GM10266 (cell line): ENCODE results near the gene WNT4.

ENCODE experiments used
- DNase-seq: peaks from one replicate; pipeline ENCODE4 v3.0.0; 2012; ENCODE audit errors: extremely low spot score
- TF ChIP-seq, protein P1 (sequence below): IDR thresholded peaks from 2 replicates; pipeline ENCODE4 v1.5.1; 2012; ENCODE audit warnings: mild to moderate bottlenecking, low read depth; ENCODE audit not compliant: control insufficient read depth, insufficient read depth; ENCODE audit errors: missing control alignments

Gene WNT4

DNA sequence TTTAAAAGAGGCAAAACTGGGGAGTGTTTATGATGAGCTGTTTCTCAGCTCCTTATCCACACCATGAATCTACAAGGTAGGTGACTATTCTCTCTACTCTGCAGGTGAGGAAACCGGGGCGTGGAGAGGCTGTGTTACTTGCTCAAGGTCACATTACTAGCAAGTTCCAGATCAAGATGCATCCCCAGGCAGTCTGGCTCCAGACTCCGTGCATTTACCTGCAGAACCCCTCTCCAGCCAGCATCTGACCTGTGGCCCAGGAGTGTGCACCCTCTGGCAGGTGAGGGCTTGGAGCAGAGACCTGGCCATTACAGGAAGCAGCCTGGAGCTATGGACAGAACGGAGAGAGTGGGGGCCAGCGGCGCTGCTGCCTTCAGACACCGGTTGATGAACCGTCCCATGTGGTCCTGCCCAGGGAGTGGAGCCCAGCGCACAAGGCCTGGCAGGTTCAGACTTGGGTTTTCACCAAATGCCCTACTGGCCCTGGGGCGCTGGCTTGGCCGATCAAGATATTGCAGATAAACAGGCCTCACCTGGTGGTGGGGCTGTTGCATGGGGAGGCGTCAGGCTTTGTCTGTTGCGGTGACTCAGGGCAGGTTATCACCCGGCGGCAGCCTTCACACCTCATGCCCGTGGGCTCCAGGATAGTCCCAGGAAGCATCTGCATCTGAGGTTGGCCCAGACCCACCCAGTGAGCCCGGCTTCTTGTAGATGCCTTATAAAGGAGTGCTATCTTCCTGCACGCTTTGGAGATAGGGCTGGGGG is 29.2 kb upstream of the WNT4 start:
- TF ChIP-seq, protein P1, sequence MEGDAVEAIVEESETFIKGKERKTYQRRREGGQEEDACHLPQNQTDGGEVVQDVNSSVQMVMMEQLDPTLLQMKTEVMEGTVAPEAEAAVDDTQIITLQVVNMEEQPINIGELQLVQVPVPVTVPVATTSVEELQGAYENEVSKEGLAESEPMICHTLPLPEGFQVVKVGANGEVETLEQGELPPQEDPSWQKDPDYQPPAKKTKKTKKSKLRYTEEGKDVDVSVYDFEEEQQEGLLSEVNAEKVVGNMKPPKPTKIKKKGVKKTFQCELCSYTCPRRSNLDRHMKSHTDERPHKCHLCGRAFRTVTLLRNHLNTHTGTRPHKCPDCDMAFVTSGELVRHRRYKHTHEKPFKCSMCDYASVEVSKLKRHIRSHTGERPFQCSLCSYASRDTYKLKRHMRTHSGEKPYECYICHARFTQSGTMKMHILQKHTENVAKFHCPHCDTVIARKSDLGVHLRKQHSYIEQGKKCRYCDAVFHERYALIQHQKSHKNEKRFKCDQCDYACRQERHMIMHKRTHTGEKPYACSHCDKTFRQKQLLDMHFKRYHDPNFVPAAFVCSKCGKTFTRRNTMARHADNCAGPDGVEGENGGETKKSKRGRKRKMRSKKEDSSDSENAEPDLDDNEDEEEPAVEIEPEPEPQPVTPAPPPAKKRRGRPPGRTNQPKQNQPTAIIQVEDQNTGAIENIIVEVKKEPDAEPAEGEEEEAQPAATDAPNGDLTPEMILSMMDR: no peak
- DNase-seq: no peak

DNA sequence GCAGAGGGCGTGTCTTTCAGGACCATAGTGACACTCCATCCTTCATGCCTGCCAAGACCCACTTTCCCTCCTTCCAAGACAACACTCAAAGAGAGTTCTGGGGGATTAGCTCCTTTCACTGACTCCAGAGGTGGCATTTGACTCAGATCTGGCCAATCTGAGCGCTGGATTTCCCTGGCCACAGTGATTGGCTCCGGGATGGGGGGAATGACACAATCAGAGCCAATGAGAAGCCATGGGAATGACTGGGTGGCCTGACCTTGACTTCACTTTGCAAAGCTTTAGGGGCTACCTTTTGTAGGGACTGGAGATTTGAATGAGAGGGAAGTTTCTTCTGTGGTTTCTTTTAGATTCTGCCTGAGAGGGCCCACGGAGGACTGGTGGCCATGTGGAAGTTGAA is 26.9 kb upstream of the WNT4 start:
- DNase-seq: no peak
- TF ChIP-seq, protein P1: no peak

DNA sequence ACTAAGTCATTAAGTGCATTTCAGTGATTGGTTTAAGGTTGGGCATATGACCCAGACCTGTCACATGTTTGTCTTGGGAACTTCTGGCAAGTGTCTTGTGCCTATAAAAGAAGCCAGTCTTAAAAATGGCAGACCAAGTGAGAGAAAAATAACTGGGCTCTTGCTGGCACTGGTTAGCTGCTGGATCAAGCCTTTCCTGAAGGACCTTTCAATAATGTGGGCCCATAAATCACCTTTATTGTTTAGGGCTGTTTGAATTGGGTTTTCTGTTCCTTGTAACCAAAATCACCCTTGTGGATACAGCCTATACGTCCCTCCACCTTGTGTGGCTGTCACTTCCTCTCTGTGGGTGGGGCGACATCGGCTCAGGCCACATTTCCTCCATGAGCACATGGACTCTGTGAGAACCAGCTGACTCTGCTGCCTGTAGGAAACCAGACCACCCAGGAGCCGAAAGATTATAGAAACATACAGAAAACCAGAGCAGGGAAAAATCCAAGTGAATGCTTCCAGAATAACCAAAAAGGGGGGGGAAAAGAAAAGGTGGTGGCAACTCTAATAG is 25.6 kb upstream of the WNT4 start:
- TF ChIP-seq, protein P1: no peak
- DNase-seq: no peak

DNA sequence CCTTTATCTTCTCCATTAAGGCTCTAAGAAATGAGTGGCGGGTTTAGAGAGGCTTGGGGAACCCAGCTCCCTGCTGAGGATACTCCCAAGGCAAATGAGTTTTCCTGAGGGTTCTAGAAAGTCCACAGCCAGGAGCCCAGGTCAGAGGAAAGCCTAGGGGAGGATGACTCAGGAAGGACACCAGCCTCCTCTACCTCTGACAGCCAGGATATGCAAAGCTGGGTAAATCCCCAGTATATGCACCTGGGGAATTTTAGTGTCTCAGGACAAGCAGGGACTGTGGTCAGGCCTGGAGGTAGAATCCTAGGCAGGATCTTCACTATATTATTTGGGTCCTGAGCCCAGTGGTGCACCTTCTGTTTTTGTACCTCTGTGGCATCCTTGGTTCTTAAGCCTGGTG is 23.5 kb upstream of the WNT4 start:
- TF ChIP-seq, protein P1: no peak
- no peak for DNase-seq

DNA sequence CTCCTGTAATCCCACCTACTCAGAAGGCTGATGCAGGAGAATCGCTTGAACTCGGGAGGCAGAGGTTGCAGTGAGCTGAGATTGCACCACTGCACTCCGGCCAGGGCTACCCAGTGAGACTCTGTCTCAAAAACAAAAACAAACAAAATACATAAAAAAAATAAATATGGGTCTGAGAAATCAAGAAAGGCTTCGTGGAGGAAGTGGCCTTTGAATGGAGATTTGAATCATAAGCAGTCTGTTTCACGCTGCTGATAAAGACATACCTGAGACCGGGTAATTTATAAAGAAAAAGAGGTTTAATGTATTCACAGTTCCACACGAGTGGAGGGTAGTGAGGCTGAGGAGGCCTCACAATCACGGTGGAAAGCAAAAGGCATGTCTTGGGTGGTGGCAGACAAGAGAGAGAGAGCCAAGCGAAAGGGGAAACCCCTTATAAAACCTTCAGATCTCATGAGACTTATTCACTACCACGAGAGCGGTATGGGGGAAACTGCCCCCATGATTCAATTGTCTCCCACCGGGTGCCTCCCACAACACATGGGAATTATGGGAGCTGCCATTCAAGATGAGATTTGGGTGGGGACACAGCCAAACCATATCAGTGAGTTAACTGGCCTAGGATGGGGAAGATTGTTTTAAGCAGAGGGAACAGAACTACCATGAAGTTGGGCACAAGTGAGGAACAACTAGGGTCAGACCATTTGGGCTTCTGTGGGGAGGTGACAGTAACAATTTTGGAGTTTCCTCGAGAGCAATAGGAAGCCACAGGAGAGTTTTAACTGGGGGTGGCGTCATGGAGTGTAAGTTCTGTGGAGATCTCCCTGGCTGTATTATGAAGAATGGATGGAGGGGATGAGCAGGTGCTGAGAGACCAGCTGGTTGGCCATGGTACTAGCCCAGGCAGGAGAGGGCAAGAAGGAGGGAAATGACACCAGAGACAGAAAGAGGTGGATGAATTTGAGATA is 22.2 kb upstream of the WNT4 start:
- TF ChIP-seq, protein P1: no peak
- no peak for DNase-seq

DNA sequence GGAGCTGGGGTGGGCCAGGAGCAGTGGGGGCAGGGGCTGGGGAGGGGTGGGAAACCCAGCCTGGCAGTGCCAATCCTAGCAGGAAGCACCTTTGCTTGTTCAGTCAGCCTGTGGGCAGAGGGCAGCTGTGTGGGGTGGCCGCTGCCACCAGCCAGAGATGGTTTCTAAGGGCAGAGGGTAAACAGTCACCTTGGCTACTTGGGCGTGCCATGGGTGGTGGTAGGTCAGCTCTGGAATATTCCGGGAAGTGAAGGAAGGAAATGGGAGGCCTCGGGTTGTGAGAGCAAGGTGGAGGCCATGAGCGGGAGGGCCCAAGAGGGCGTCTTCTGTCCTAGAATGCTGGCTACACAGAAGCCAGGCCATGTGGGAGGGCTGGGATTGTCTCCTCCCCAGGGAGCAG is 20.7 kb upstream of the WNT4 start:
- DNase-seq: no peak
- TF ChIP-seq, protein P1: no peak

DNA sequence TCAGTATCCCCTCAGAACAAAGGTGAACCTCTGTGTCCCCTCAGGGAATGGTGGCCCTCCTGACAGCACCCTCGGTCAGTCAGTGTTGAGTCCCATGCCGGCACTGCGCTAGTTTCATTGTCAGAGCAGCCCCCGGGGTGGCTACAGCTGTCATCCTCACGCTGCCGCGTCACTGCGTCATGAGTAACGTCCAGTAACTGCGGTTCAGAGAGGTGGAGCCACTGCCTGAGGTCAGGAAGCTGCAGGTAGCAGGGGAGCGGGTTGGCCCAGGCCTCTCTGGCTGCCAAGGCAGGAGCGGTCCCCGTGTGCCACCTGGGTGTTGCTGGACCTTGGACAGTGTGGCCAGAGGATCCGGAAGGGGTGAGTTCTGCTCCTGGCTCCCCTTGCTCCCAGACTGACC is 20.2 kb upstream of the WNT4 start:
- no peak for DNase-seq
- TF ChIP-seq, protein P1: no peak
